ENCODE measurements around the gene C4orf50.

DNA sequence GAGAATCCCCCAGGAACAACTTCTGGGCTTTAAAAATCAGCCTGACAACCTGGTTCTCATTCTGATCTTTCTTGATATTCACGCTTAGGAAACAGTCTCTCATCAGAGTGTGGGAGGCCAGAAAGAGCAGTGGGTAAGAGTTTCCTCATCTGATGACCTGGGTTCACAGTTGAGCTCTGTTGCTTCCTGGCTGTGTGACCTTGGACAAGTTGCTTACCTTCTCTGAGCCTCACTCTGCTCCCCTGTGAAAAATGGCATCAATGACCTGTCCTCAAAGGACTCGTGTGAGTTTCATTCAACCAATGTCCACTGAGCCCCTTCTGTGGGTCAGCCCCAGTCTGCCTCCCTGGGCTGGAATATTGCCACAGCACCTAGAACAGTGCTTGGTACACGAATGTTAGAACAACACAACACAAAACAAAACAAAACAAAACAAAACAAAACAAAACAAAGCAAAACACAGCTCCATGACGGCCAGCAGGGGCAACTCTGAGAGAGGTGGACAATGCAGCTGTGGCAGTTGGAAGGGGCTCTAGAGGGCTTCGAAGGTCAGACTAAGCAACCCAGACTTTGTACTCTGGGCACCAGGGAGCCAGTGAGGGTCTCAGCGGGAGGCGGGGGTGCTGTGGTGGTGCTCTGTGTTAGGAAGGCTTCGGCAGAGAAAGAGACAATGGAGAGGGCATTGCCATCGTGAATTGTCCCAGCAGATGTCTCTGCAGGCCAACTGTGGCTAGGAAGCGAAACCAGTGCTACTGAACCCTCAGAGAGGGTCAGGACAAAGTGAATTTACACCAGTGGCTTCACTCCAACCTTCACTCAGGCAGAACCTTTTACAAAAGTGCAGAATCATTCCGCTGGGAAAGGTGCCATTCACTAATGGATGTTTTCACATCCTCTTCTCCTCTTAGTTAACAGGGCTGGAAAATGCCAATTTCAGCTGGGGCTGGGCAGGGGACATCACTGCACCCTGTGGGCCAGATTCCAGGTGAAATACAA lies 14.3 kb upstream of the C4orf50 start:
- TF ChIP-seq, protein P1, sequence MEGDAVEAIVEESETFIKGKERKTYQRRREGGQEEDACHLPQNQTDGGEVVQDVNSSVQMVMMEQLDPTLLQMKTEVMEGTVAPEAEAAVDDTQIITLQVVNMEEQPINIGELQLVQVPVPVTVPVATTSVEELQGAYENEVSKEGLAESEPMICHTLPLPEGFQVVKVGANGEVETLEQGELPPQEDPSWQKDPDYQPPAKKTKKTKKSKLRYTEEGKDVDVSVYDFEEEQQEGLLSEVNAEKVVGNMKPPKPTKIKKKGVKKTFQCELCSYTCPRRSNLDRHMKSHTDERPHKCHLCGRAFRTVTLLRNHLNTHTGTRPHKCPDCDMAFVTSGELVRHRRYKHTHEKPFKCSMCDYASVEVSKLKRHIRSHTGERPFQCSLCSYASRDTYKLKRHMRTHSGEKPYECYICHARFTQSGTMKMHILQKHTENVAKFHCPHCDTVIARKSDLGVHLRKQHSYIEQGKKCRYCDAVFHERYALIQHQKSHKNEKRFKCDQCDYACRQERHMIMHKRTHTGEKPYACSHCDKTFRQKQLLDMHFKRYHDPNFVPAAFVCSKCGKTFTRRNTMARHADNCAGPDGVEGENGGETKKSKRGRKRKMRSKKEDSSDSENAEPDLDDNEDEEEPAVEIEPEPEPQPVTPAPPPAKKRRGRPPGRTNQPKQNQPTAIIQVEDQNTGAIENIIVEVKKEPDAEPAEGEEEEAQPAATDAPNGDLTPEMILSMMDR (IDR thresholded peaks at IDR 0.05; ENCODE audit: borderline replicate concordance, extremely low read depth, low read length, poor library complexity, severe bottlenecking), result no peak
- TF ChIP-seq EZH2 (IDR thresholded peaks at IDR 0.05; ENCODE audit: borderline replicate concordance, low read depth, low read length, severe bottlenecking), result no peak

Measured in DND-41 (cell line).